ENCODE results near the gene NEUROD2. TPM values are rescaled to one million over a fixed set of nuclear protein-coding genes. Genes with fewer than 3 reads are reported as not detected.

NEUROD2 gene
- total and polyA plus RNA-seq, 2 of the 13 experiments (the other 11 are each of a cell fraction or from before 2014, with no cell fraction given) = not detected

- TF ChIP-seq ELK4 (CRISPR knock-in tag; IDR thresholded peaks at IDR 0.05; ENCODE audit: borderline replicate concordance) (no peak), TFAP4 (IDR thresholded peaks at IDR 0.05; ENCODE audit: borderline replicate concordance, low read depth) (peak; percentile 78), MYNN (CRISPR knock-in tag; IDR thresholded peaks at IDR 0.05; ENCODE audit: low read depth) (no peak), ZNF343 (CRISPR knock-in tag; IDR thresholded peaks at IDR 0.05) (no peak), CREBL2 (CRISPR knock-in tag; IDR thresholded peaks at IDR 0.05; ENCODE audit: borderline replicate concordance) (no peak), ZNF331 (CRISPR knock-in tag; IDR thresholded peaks at IDR 0.05) (0 out of 2 replicates have a peak, but pooled peaks have one; percentile 12), ZFP36 (IDR thresholded peaks at IDR 0.05; ENCODE audit: borderline replicate concordance, low read depth, low read length, partially characterized antibody) (no peak), ZNF362 (CRISPR knock-in tag; IDR thresholded peaks at IDR 0.05; ENCODE audit: borderline replicate concordance) (no peak), ZNF281 (CRISPR knock-in tag; IDR thresholded peaks at IDR 0.05; ENCODE audit: borderline replicate concordance) (no peak), TARDBP (CRISPR knock-in tag; IDR thresholded peaks at IDR 0.05) (peak; percentile 48; the same call in 1 of the 2 replicates), ETV5 (CRISPR knock-in tag; IDR thresholded peaks at IDR 0.05; ENCODE audit: borderline replicate concordance) (no peak), TFDP1 (CRISPR knock-in tag; IDR thresholded peaks at IDR 0.05; ENCODE audit: borderline replicate concordance) (no peak), KLF11 (CRISPR knock-in tag; IDR thresholded peaks at IDR 0.05) (no peak), NCOR1 (IDR thresholded peaks at IDR 0.05; ENCODE audit: borderline replicate concordance, low read length) (no peak), JUNB (CRISPR knock-in tag; IDR thresholded peaks at IDR 0.05; ENCODE audit: borderline replicate concordance) (no peak)
Measured at GRCh38 chr17:39618956-39619785, 11.5 kb upstream of the NEUROD2 start (continued).

All from HepG2 (cell line).